ENCODE measurements around the gene GADD45A.

GADD45A gene

DNA sequence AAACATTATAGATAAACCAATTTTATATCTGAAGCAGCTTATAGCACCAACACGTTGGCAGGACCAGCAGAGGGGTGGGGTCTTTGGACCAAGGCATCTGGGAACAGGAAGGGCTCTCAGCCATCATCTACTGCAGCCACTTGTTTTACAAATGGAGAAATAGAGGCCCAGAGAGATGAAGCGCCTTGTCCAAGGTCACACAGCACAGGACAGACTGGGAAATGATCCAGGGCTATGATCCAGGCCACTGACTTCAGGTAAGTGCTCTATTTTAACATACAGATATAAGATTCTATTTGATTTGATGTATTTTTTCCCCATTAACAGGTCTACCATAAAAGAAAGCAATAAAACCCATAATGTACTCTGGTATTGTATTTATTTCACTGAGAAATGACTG is 16.9 kb downstream of the GADD45A start:
- no peak overlapping the region for H3K27ac ChIP-seq
- TF ChIP-seq, protein P1, sequence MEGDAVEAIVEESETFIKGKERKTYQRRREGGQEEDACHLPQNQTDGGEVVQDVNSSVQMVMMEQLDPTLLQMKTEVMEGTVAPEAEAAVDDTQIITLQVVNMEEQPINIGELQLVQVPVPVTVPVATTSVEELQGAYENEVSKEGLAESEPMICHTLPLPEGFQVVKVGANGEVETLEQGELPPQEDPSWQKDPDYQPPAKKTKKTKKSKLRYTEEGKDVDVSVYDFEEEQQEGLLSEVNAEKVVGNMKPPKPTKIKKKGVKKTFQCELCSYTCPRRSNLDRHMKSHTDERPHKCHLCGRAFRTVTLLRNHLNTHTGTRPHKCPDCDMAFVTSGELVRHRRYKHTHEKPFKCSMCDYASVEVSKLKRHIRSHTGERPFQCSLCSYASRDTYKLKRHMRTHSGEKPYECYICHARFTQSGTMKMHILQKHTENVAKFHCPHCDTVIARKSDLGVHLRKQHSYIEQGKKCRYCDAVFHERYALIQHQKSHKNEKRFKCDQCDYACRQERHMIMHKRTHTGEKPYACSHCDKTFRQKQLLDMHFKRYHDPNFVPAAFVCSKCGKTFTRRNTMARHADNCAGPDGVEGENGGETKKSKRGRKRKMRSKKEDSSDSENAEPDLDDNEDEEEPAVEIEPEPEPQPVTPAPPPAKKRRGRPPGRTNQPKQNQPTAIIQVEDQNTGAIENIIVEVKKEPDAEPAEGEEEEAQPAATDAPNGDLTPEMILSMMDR (conservative IDR thresholded peaks at IDR 0.05): no peak

DNA sequence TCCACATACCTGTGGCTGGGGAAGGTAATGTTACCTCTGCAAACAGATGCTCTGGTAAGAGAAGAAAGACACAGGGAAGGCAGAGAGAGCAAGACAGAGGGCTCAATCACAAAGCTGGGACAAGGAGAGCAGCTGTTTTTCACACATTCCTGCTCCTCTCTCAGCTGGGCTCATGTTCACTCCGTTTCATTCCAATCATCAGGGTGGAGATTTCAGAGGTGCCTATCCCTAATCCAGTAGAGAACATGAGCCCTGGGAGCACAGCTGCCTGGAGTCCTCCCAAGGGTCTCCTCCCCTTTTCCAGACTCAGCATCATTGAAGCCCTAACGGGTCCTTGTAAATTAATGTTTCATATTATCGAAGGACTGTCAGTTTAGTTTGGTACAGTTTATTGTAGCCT is 19.4 kb downstream of the GADD45A start:
- TF ChIP-seq, protein P1 (conservative IDR thresholded peaks at IDR 0.05): no peak
- H3K27ac ChIP-seq: no peak overlapping the region

DNA sequence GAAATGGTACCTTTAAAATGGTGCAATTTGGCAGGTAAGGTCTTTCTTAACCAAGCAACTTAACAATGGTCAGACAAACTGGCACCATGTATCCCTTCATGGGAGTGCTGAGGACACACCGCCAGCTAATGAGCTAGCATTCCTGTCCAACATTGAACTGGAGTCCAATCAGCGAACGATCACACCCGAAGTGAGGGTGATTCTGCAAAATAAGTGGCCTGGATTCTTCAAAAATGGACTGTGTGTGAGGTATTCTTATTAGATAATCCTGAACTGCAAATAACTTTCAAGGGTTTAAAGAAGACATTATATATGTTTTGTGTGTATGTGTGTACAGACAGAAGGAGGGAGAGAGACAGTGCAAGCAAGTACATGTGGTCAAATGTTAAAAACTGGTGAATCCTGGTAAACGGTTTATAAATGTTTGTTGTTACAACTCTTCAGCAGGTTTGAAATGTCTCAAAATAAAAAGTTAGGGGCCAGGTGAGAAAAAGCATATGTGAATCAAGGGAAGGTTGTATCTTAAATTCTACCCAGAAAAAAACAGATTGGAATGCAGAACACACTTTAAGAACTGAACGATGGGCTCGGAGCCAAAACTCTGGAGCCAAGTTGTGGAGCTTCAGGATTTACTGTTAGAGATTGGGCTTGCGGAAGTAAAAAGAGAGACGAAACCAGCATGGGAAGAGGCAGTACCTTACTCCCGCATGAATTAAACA is 20.9 kb downstream of the GADD45A start:
- TF ChIP-seq, protein P1 (conservative IDR thresholded peaks at IDR 0.05): no peak

DNA sequence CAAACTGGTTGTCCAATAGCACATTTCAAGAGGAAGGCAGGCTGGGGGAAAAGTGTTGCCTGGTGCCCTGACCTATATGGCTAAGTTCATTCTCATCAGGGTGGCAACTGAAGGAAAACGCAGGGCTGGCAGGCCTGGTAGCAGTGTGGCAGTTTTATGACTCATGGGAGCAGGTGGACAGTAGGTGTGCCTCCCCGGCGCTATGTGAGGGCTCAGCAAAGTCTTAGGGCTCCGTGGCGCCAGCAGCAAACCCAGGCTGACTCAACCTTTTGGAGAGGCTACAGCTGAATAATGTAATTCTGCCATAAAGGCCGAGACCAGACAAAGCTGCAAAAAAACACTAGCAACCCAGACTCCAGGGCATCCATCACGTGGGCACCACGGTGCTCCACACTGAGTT is 23.6 kb downstream of the GADD45A start:
- H3K27ac ChIP-seq: no peak overlapping the region
- TF ChIP-seq, protein P1 (conservative IDR thresholded peaks at IDR 0.05): no peak

More for the DNA sequence above, 20.9 kb downstream of the GADD45A start:
- H3K27ac ChIP-seq: no peak overlapping the region

DNA sequence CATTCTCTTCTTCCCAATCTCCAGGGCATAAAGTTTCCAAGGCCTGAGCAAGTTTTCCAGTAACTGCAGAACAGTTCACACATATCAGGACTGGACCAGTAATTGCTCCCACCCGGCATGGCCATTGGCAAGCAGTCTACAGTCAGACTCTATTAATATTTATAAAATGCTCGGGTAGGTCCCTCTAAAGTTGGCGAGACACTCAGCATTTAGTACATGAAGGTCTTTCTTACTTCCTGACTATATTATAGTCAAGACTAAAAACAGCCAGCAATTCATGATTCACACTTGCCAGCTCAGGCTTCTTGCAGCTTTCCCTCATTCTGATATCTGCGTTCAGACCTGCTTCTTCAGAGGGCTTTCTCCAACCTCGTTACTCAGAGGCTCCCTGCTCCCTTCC is 25.4 kb downstream of the GADD45A start:
- TF ChIP-seq, protein P1 (conservative IDR thresholded peaks at IDR 0.05): no peak
- H3K27ac ChIP-seq: peak overlapping the region; percentile 91; the same call in 1 of the 2 replicates

DNA sequence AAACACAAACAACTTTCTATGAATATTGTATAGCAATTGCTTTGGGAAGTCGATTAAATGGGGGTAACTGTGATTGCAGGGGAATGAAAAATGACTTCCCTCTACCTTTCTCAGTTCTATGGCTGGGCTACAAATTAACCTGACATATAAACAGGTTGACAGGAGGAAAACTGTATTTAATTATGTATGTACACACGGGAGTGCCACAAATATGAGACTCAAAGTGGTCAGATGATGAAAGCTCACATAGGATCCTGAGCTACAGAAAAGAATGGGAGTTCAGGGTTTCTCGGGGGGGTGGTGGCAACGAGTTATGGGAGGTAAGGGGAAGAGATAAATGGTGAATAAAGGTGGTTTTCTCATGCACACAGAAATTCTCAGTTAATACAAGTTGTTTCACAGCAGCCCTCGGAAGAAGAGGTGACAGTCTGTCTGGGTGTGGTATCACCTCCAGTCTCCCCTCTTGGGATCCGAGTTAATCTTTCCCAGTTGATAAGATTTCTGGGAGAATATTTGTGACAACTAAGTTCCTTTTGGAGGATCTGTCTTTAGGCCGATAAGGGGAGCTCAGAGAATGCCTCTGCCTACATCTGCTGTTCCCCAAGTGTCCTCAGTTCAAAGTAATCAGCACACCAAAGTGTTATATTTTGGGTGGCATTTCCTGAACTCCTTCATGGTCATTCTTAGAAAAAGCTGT is 26.3 kb downstream of the GADD45A start:
- H3K27ac ChIP-seq: peak overlapping the region; percentile 91
- TF ChIP-seq, protein P1 (conservative IDR thresholded peaks at IDR 0.05): no peak

DNA sequence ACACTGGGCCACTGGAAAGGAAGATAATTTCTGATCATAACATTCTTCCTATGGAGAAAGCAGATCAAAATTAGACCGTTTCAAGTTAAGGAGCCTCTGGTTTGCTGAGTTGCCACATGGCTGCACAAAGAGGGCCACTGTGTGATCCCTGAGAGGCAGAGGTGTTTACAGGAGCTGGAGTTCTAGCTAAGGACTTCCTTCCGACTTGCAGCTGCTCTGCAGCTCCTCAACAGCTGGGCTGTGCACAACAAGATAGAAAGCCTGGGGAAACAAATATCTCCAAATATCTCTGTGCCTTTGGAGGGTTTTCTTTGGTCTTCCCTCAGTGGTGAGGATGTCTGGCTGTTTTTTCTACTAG is 26.8 kb downstream of the GADD45A start:
- peak overlapping the region; percentile 91 for H3K27ac ChIP-seq
- TF ChIP-seq, protein P1 (conservative IDR thresholded peaks at IDR 0.05): no peak

Measured in VCaP (cell line).